ENCODE data around the gene USP36. TPM values are rescaled to one million over a fixed set of nuclear protein-coding genes. Genes with fewer than 3 reads are reported as not detected.

Gene USP36
- total RNA-seq, 2 experiments from 2014 or later, result 71.2 to 74.3 TPM

DNA sequence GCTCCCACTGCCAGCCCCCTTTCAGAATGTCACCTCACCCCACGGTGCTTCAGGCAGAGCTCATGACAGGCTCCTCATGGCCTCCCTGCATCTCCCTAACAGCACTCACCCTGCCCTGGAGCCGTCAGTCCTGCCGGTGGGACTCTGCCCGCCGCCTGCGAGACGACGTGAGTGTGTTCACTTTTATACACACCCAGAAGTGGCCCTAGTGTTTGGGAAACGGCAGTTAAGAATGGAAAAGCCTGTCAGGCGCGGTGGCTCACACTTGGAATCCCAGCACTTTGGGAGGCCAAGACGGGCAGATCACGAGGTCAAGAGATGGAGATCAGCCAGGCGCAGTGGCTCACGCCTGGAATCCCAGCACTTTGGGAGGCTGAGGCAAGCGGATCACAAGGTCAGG lies 46.2 kb downstream of the USP36 start:
- H3K27me3 Mint-ChIP-seq, result no peaks in the 10 kb centered on the region
- peaks cover 67% of the 10 kb centered on the region for H3K36me3 Mint-ChIP-seq
- H3K27ac Mint-ChIP-seq, result no peak overlapping the region
- peaks cover 54% of the 10 kb centered on the region for H3K4me1 Mint-ChIP-seq (ENCODE audit: low read depth)
- no peaks in the 10 kb centered on the region for H3K9me3 Mint-ChIP-seq
- POLR2A ChIA-PET, result interaction anchor here (1.6 kb wide), 1 partner anchor 10 kb away, joined by 4 read pairs; no protein-coding TSS in a partner anchor
- CTCF ChIA-PET, result no interaction called here
- no peak for DNase-seq
- no peak overlapping the region for H3K4me3 Mint-ChIP-seq
- intact Hi-C loops (cut with micrococcal nuclease), result no loop called here

DNA sequence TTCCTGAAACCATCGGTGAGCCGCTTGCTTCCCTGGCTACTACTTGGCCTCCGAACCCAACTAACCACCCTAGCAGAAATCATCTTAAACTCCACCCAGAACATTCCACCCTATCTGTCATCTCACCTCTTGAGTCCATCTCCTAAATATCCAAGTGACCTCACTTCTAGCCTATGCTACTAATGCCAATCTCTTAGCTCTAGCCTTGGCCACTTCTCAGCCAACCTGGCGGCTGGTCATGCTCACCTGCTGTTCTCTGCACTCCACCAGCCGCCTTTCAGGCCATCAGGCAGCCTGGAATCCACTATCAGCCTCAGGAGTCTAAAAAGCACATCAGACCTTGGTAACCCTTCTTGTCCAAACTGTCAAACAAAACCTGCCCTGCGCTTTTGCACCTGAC lies 46.6 kb downstream of the USP36 start:
- DNase-seq, result no peak
- no peaks in the 10 kb centered on the region for H3K9me3 Mint-ChIP-seq
- CTCF ChIA-PET, result no interaction called here
- no peaks in the 10 kb centered on the region for H3K27me3 Mint-ChIP-seq
- intact Hi-C loops (cut with micrococcal nuclease), result no loop called here
- H3K4me1 Mint-ChIP-seq (ENCODE audit: low read depth), result peaks cover 54% of the 10 kb centered on the region
- POLR2A ChIA-PET, result interaction anchor here (1.6 kb wide), 1 partner anchor 9 kb away, joined by 4 read pairs; no protein-coding TSS in a partner anchor
- H3K4me3 Mint-ChIP-seq, result no peak overlapping the region
- H3K27ac Mint-ChIP-seq, result peak overlapping the region; percentile 26
- H3K36me3 Mint-ChIP-seq, result peaks cover 63% of the 10 kb centered on the region

DNA sequence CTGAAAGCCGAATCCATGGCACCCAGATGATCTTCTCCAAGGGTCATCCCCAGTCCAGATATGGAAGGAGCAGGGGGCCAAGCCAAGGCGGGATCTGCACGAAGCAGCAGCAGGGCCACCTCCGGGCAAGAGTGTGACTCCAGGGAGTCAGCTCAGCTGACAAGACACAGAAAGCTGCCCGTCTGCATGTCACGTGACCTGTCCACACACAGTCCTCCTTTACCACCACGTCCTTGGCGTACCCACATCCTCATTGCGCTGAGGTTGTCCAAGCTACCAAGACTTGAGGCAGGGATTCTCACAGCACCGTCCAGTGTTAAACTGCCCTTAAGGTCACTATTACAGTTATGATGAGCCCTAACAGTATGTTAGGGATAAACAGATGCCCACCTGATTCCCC lies 47.2 kb downstream of the USP36 start:
- DNase-seq, result no peak
- H3K4me3 Mint-ChIP-seq, result no peak overlapping the region
- peaks cover 57% of the 10 kb centered on the region for H3K36me3 Mint-ChIP-seq
- POLR2A ChIA-PET, result interaction anchor here (1.6 kb wide), 1 partner anchor 9 kb away, joined by 4 read pairs; no protein-coding TSS in a partner anchor
- intact Hi-C loops (cut with micrococcal nuclease), result no loop called here
- CTCF ChIA-PET, result no interaction called here
- H3K4me1 Mint-ChIP-seq (ENCODE audit: low read depth), result peaks cover 49% of the 10 kb centered on the region
- no peaks in the 10 kb centered on the region for H3K9me3 Mint-ChIP-seq
- no peaks in the 10 kb centered on the region for H3K27me3 Mint-ChIP-seq
- H3K27ac Mint-ChIP-seq, result peak overlapping the region; percentile 35

DNA sequence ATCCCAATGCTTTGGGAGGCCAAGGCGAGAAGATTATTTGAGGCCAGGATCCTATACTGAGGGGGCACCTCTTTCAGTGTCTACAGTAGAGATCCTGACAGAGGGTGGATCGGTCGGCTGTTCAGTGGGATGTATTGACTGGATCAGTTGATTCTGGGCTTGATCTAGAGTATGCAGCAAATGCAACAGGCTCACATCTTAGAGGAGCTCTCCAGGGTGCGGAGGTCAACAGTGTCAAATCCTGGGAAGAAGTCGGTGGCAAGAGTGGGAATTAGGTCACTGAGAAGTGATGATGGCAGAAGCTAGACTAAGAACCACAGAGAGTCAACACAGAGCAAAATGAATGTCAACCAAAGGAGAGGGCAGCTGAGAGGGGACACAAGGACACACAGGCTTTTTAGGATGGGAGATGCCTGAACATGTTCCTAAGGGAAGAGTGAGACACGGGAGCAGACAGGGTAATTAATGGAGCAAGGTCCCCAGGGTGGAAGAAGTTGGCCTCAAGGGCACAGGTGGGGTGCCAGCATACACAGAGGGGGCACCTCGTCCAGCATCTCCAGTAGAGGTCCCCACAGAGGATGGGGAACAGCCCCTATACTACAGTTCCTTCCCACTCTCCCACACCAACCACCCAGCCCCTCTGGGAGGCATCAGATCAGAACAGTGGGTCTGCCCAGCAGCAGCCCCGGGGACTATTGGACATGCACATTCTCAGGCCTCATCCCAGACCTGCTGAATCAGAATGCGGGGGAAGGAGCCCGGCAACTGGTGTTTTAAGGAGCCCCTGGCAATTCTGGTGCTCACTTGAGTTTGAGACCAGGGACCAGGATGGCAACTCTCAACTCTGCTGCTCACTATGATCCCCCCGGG lies 48.5 kb downstream of the USP36 start:
- Mint-ChIP-seq H3K27ac (peak overlapping the region; percentile 61), H3K36me3 (peaks cover 50% of the 10 kb centered on the region), H3K9me3 (no peaks in the 10 kb centered on the region), H3K27me3 (no peaks in the 10 kb centered on the region), H3K4me3 (no peak overlapping the region), H3K4me1 (ENCODE audit: low read depth) (peaks cover 51% of the 10 kb centered on the region)
- intact Hi-C loops (cut with micrococcal nuclease), result no loop called here
- ChIA-PET POLR2A (no interaction called here), CTCF (interaction anchor here (1.1 kb wide), 1 partner anchor 9 kb away, joined by 3 read pairs; no protein-coding TSS in a partner anchor)
- no peak for DNase-seq

DNA sequence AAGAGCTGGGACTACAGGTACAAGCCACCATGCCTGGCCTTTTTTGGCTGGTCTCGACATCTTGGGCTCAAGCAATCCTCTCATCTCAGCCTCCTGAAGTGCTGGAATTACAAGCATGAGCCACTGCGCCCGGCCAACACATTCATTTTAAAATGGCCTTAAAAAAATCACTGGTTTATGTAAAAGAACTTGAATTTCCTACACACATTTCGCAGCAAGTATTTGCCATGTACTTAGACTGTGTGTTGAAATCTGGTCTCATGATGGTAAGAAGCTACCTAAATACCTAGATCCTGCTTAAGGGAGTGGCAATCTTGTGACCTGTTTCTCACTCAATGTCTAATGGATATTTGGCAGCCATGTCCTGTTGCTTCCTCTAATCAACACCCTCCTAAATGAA lies 50.1 kb downstream of the USP36 start:
- Mint-ChIP-seq H3K4me3 (no peak overlapping the region), H3K4me1 (ENCODE audit: low read depth) (peaks cover 54% of the 10 kb centered on the region), H3K27ac (peak overlapping the region; percentile 64), H3K27me3 (no peaks in the 10 kb centered on the region), H3K9me3 (no peaks in the 10 kb centered on the region), H3K36me3 (peaks cover 35% of the 10 kb centered on the region)
- no peak for DNase-seq
- CTCF ChIA-PET, result interaction anchor here (2.3 kb wide), 1 partner anchor 9 kb away, joined by 8 read pairs; no protein-coding TSS in a partner anchor
- intact Hi-C loops (cut with micrococcal nuclease), result no loop called here
- POLR2A ChIA-PET, result interaction anchor here (2.4 kb wide), 1 partner anchor 9 kb away, joined by 7 read pairs; no protein-coding TSS in a partner anchor

DNA sequence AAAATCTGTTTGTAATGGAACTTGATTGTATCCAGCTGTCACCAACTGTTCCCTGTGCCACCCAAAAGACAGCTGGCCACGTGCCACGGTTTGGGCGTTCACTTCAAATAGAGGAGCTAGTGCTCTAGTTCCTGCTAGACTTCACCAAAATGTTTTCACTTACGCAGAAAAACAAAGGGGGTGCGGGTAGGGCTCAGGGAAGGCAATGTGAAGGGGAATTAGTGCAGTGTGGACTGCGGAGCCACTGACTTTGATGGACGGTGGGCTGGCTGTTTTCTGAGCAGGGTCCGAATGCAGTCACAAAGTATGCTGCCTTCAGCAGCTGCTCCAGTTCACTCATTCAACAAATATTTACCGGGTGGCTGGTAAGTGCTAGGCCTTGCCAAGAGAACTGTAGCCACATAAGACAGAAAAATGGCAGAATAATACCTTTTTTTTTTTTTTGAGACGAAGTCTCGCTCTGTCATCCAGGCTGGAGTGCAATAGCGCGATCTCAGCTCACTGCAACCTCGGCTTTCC lies 50.9 kb downstream of the USP36 start:
- POLR2A ChIA-PET, result interaction anchor here (0.7 to 2.4 kb wide), 4 partner anchors 9 to 69 kb away, joined by 3 to 7 read pairs (median 4); no protein-coding TSS in a partner anchor
- Mint-ChIP-seq H3K27ac (peak overlapping the region; percentile 74), H3K27me3 (no peaks in the 10 kb centered on the region), H3K4me1 (ENCODE audit: low read depth) (peaks cover 62% of the 10 kb centered on the region), H3K9me3 (no peaks in the 10 kb centered on the region), H3K36me3 (peaks cover 29% of the 10 kb centered on the region), H3K4me3 (no peak overlapping the region)
- CTCF ChIA-PET, result interaction anchor here (0.9 to 2.3 kb wide), 3 partner anchors 10 to 293 kb away, joined by 3 to 8 read pairs (median 3); no protein-coding TSS in a partner anchor
- DNase-seq, result no peak
- intact Hi-C loops (cut with micrococcal nuclease), result no loop called here

DNA sequence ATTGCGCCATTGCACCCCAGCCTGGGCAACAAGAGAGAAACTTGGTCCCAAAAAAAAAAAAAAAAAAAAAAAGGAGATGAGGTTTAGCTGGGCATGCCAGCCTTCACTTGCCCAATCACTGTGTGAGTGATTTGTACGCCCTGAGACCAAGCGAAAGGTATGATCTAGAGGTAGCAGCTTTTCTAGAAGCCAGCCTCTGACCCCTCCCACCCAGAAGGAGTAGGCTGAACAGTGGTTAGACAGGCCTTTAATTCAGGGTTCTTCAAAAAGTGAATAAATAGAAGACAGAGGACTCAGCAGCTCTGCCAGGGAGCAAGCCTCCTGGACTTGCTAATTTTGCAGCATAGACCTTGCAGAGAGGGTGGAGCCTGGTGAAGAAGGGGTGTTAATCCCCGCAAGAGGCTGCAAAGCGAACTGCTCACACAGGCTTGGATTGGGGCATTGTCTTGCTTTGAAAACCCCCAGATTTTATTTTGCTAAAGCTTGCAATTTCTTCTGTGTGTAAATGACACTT lies 51.4 kb downstream of the USP36 start:
- no peak overlapping the region for H3K4me3 Mint-ChIP-seq
- peaks cover 62% of the 10 kb centered on the region for H3K4me1 Mint-ChIP-seq (ENCODE audit: low read depth)
- intact Hi-C loops (cut with micrococcal nuclease), result no loop called here
- H3K9me3 Mint-ChIP-seq, result no peaks in the 10 kb centered on the region
- no peaks in the 10 kb centered on the region for H3K27me3 Mint-ChIP-seq
- ChIA-PET CTCF (interaction anchor here (0.9 to 2.3 kb wide), 3 partner anchors 10 to 292 kb away, joined by 3 to 8 read pairs (median 3); no protein-coding TSS in a partner anchor), POLR2A (interaction anchor here (0.5 to 2.4 kb wide), 5 partner anchors 9 to 409 kb away, joined by 3 to 7 read pairs (median 4); no protein-coding TSS in a partner anchor)
- H3K36me3 Mint-ChIP-seq, result peaks cover 25% of the 10 kb centered on the region
- H3K27ac Mint-ChIP-seq, result peak overlapping the region; percentile 74
- DNase-seq, result no peak

DNA sequence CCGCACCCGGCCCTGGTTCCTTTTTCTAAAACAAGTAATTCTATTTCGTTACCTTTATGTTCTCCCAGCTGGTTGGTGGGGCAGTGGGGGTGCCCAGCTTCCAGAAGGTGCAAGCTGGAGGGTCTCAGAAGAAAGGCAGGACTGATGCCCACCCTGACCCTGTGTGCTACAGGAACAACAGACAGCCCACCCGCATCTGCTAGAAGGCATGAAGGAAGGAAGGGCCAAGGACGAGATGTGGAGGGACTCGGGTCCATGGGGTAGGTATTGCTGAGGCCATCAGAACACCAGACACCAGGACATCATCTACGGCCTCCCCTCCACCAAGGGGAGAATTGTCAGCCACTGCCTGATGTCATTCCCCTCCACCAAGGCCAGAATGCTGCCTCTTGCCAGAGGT lies 52.2 kb downstream of the USP36 start:
- H3K27ac Mint-ChIP-seq, result peak overlapping the region; percentile 74
- H3K4me1 Mint-ChIP-seq (ENCODE audit: low read depth), result peaks cover 63% of the 10 kb centered on the region
- H3K36me3 Mint-ChIP-seq, result peaks cover 17% of the 10 kb centered on the region
- no peaks in the 10 kb centered on the region for H3K9me3 Mint-ChIP-seq
- ChIA-PET CTCF (interaction anchor here (1.2 kb wide), 1 partner anchor 11 kb away, joined by 3 read pairs; no protein-coding TSS in a partner anchor), POLR2A (interaction anchor here (0.5 to 2.4 kb wide), 2 partner anchors 11 to 409 kb away, joined by 4 to 7 read pairs; no protein-coding TSS in a partner anchor)
- no peaks in the 10 kb centered on the region for H3K27me3 Mint-ChIP-seq
- DNase-seq, result no peak
- intact Hi-C loops (cut with micrococcal nuclease), result no loop called here
- H3K4me3 Mint-ChIP-seq, result no peak overlapping the region

DNA sequence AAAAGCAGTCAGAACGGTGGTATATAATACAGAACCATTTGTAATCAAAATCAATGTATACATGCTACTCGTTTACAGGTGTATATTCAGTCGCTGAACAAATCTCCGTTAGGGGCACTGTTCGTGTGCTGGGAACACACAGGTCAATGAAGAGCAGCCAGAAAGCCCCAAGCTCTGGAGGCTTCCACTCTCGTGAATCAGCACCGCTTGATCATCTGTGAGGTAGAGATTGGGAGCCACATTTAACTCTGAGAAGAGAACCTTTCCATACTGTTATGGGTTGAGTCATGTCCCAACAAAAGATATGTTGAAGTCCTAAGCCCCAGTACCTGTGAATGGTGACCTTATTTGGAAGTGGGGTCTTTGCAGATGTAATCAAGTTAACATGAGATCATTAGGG lies 53.2 kb downstream of the USP36 start:
- ChIA-PET CTCF (interaction anchor here (1.2 kb wide), 1 partner anchor 12 kb away, joined by 3 read pairs; no protein-coding TSS in a partner anchor), POLR2A (no interaction called here)
- H3K27me3 Mint-ChIP-seq, result no peaks in the 10 kb centered on the region
- intact Hi-C loops (cut with micrococcal nuclease), result no loop called here
- no peaks in the 10 kb centered on the region for H3K9me3 Mint-ChIP-seq
- DNase-seq, result no peak
- no peak overlapping the region for H3K27ac Mint-ChIP-seq
- no peak overlapping the region for H3K4me3 Mint-ChIP-seq
- H3K4me1 Mint-ChIP-seq (ENCODE audit: low read depth), result peaks cover 66% of the 10 kb centered on the region
- H3K36me3 Mint-ChIP-seq, result peaks cover 14% of the 10 kb centered on the region

DNA sequence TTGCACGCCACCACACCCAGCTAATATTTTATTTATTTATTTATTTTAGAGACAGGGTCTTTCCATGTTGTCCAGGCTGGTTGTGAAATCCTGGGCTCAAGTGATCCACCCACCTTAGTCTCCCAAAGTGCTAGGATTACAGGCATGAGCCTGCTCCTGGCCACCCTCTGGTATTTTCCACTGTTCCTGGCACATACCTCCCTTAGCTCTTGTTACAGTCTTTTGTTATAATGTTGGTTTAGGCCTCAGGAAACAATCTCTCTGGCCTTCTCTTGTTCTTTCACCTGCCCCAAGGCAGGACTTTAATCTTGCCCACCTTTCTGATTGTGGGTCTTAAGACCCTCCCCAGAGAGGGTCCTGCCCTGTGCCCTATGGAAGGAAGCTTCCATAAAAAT lies 55.0 kb downstream of the USP36 start:
- Mint-ChIP-seq H3K4me3 (no peak overlapping the region), H3K27ac (no peak overlapping the region), H3K27me3 (no peaks in the 10 kb centered on the region), H3K9me3 (no peaks in the 10 kb centered on the region), H3K36me3 (peaks cover 11% of the 10 kb centered on the region), H3K4me1 (ENCODE audit: low read depth) (peaks cover 54% of the 10 kb centered on the region)
- POLR2A ChIA-PET, result interaction anchor here (1.0 to 2.5 kb wide), 6 partner anchors 9 to 76 kb away, joined by 3 to 14 read pairs (median 4); no protein-coding TSS in a partner anchor
- CTCF ChIA-PET, result interaction anchor here (0.8 to 4.3 kb wide), 6 partner anchors 13 to 615 kb away, joined by 3 to 22 read pairs (median 4); no protein-coding TSS in a partner anchor
- no peak for DNase-seq
- intact Hi-C loops (cut with micrococcal nuclease), result no loop called here

DNA sequence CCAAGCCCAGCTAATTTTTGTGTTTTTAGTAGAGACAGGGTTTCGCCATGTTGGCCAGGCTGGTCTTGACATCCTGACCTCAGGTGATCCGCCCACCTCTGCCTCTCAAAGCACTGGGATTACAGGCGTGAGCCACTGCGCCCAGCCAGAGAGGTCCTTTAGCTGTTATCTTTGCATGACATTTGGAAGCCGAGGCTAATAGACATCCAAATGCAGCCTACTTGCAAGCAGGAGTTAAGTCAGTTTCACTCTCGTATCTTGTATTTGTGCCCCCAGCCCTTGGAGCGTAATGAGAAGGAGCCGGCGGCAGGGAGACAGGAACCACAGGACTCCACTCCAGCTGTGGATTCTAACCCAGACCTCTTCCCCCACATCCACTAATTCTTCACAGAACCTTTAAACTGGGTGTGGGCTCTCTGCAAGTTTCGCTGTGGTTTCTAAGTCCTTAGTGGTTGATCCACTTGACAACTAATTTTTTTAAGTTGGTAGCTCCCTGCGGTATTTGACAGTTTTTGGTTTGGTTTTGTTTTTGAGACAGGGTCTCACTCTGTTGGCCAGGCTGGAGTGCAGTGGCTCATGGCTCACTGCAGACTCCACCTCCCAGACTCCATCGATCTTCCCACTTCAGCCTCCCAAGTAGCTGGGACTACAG lies 55.5 kb downstream of the USP36 start:
- Mint-ChIP-seq H3K4me1 (ENCODE audit: low read depth) (peaks cover 51% of the 10 kb centered on the region), H3K27ac (peak overlapping the region; percentile 54), H3K4me3 (peak overlapping the region; percentile 48), H3K9me3 (no peaks in the 10 kb centered on the region), H3K36me3 (peaks cover 11% of the 10 kb centered on the region), H3K27me3 (no peaks in the 10 kb centered on the region)
- CTCF ChIA-PET, result interaction anchor here (0.8 to 4.3 kb wide), 9 partner anchors 14 to 616 kb away, joined by 3 to 22 read pairs (median 4); no protein-coding TSS in a partner anchor
- no peak for DNase-seq
- intact Hi-C loops (cut with micrococcal nuclease), result no loop called here
- POLR2A ChIA-PET, result interaction anchor here (1.0 to 2.5 kb wide), 6 partner anchors 9 to 76 kb away, joined by 3 to 14 read pairs (median 4); no protein-coding TSS in a partner anchor
